ENCODE measurements around the gene LRRC23. TPM values are rescaled to one million over a fixed set of nuclear protein-coding genes. Genes with fewer than 3 reads are reported as not detected.

Gene LRRC23
- total and polyA plus RNA-seq, 9 of the 15 experiments (the other 6 are each of a cell fraction or from before 2014, with no cell fraction given) = 2.2 to 7.0 (median 3.0) TPM

DNA sequence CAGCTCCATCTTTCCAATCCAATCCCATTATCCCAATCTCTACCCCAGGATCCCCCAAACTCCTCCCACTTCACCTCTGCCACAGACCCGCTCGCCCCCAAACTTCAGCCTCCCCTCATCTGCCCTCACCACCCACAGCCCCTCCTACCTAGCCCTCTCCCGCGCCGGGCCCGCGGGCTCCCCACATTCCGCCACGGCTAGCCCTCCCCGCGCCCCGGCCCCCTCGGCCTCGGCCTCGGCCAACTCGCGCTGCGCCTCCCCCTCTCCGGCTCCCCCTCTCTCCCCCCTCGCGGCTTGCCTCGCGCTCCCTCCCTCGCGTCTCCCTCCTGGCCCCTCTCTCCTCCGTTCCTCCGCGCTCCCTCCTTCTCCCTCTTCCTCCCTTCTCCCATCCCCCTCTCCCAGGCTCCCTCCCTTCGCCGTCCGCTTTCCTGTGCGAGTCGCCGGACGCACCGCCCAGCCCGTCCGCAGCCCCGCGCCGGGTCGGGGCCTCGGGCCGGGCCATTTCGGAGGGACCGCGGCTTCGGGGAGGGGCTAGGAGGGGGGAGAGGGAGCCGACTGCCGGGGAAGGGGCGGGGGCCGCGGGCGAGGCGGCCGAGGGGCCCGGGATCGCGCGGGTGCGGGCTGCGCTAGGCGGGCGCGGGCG lies 22.9 kb downstream of the LRRC23 start, which contains the start of gene ATN1 (continued):
- TF ChIP-seq, protein P1, sequence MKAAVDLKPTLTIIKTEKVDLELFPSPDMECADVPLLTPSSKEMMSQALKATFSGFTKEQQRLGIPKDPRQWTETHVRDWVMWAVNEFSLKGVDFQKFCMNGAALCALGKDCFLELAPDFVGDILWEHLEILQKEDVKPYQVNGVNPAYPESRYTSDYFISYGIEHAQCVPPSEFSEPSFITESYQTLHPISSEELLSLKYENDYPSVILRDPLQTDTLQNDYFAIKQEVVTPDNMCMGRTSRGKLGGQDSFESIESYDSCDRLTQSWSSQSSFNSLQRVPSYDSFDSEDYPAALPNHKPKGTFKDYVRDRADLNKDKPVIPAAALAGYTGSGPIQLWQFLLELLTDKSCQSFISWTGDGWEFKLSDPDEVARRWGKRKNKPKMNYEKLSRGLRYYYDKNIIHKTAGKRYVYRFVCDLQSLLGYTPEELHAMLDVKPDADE (conservative IDR thresholded peaks at IDR 0.05; ENCODE audit: control insufficient read depth, low read depth, low read length) = no peak
- TF ChIP-seq RBBP5 (IDR thresholded peaks at IDR 0.05; ENCODE audit: borderline replicate concordance, insufficient read depth, low read length, poor library complexity, severe bottlenecking) (peak; percentile 68), JUND (IDR thresholded peaks at IDR 0.05; ENCODE audit: borderline replicate concordance, low read depth, low read length) (0 out of 2 replicates have a peak, but pooled peaks have one; percentile 8), JUND (tag; IDR thresholded peaks at IDR 0.05; ENCODE audit: borderline replicate concordance, low read depth, low read length) (no peak), CREM (IDR thresholded peaks at IDR 0.05; ENCODE audit: low read depth) (no peak), ARHGAP35 (IDR thresholded peaks at IDR 0.05; ENCODE audit: partially characterized antibody) (no peak), ZNF217 (CRISPR knock-in tag; IDR thresholded peaks at IDR 0.05) (no peak), ARID2 (IDR thresholded peaks at IDR 0.05) (no peak), TRIM28 (IDR thresholded peaks at IDR 0.05) (no peak), MCM5 (IDR thresholded peaks at IDR 0.05; ENCODE audit: low read depth) (no peak), CXXC5 (CRISPR knock-in tag; IDR thresholded peaks at IDR 0.05) (peak; percentile 50)
- TF ChIP-seq, protein P2, sequence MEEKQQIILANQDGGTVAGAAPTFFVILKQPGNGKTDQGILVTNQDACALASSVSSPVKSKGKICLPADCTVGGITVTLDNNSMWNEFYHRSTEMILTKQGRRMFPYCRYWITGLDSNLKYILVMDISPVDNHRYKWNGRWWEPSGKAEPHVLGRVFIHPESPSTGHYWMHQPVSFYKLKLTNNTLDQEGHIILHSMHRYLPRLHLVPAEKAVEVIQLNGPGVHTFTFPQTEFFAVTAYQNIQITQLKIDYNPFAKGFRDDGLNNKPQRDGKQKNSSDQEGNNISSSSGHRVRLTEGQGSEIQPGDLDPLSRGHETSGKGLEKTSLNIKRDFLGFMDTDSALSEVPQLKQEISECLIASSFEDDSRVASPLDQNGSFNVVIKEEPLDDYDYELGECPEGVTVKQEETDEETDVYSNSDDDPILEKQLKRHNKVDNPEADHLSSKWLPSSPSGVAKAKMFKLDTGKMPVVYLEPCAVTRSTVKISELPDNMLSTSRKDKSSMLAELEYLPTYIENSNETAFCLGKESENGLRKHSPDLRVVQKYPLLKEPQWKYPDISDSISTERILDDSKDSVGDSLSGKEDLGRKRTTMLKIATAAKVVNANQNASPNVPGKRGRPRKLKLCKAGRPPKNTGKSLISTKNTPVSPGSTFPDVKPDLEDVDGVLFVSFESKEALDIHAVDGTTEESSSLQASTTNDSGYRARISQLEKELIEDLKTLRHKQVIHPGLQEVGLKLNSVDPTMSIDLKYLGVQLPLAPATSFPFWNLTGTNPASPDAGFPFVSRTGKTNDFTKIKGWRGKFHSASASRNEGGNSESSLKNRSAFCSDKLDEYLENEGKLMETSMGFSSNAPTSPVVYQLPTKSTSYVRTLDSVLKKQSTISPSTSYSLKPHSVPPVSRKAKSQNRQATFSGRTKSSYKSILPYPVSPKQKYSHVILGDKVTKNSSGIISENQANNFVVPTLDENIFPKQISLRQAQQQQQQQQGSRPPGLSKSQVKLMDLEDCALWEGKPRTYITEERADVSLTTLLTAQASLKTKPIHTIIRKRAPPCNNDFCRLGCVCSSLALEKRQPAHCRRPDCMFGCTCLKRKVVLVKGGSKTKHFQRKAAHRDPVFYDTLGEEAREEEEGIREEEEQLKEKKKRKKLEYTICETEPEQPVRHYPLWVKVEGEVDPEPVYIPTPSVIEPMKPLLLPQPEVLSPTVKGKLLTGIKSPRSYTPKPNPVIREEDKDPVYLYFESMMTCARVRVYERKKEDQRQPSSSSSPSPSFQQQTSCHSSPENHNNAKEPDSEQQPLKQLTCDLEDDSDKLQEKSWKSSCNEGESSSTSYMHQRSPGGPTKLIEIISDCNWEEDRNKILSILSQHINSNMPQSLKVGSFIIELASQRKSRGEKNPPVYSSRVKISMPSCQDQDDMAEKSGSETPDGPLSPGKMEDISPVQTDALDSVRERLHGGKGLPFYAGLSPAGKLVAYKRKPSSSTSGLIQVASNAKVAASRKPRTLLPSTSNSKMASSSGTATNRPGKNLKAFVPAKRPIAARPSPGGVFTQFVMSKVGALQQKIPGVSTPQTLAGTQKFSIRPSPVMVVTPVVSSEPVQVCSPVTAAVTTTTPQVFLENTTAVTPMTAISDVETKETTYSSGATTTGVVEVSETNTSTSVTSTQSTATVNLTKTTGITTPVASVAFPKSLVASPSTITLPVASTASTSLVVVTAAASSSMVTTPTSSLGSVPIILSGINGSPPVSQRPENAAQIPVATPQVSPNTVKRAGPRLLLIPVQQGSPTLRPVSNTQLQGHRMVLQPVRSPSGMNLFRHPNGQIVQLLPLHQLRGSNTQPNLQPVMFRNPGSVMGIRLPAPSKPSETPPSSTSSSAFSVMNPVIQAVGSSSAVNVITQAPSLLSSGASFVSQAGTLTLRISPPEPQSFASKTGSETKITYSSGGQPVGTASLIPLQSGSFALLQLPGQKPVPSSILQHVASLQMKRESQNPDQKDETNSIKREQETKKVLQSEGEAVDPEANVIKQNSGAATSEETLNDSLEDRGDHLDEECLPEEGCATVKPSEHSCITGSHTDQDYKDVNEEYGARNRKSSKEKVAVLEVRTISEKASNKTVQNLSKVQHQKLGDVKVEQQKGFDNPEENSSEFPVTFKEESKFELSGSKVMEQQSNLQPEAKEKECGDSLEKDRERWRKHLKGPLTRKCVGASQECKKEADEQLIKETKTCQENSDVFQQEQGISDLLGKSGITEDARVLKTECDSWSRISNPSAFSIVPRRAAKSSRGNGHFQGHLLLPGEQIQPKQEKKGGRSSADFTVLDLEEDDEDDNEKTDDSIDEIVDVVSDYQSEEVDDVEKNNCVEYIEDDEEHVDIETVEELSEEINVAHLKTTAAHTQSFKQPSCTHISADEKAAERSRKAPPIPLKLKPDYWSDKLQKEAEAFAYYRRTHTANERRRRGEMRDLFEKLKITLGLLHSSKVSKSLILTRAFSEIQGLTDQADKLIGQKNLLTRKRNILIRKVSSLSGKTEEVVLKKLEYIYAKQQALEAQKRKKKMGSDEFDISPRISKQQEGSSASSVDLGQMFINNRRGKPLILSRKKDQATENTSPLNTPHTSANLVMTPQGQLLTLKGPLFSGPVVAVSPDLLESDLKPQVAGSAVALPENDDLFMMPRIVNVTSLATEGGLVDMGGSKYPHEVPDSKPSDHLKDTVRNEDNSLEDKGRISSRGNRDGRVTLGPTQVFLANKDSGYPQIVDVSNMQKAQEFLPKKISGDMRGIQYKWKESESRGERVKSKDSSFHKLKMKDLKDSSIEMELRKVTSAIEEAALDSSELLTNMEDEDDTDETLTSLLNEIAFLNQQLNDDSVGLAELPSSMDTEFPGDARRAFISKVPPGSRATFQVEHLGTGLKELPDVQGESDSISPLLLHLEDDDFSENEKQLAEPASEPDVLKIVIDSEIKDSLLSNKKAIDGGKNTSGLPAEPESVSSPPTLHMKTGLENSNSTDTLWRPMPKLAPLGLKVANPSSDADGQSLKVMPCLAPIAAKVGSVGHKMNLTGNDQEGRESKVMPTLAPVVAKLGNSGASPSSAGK (IDR thresholded peaks at IDR 0.05) = no peak
- TF ChIP-seq, protein P3, sequence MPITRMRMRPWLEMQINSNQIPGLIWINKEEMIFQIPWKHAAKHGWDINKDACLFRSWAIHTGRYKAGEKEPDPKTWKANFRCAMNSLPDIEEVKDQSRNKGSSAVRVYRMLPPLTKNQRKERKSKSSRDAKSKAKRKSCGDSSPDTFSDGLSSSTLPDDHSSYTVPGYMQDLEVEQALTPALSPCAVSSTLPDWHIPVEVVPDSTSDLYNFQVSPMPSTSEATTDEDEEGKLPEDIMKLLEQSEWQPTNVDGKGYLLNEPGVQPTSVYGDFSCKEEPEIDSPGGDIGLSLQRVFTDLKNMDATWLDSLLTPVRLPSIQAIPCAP (CRISPR knock-in tag; IDR thresholded peaks at IDR 0.05; ENCODE audit: borderline replicate concordance) = no peak
- TF ChIP-seq, protein P4, sequence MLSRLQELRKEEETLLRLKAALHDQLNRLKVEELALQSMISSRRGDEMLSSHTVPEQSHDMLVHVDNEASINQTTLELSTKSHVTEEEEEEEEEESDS (CRISPR knock-in tag; IDR thresholded peaks at IDR 0.05) = no peak
